Measurements from ENCODE around the gene PTPRE. TPM values are rescaled to one million over a fixed set of nuclear protein-coding genes. Genes with fewer than 3 reads are reported as not detected.

PTPRE gene
- total and polyA plus RNA-seq, 10 of the 15 experiments (the other 5 are each of a cell fraction or from before 2014, with no cell fraction given): 2.9 to 7.6 (median 5.8) TPM

DNA sequence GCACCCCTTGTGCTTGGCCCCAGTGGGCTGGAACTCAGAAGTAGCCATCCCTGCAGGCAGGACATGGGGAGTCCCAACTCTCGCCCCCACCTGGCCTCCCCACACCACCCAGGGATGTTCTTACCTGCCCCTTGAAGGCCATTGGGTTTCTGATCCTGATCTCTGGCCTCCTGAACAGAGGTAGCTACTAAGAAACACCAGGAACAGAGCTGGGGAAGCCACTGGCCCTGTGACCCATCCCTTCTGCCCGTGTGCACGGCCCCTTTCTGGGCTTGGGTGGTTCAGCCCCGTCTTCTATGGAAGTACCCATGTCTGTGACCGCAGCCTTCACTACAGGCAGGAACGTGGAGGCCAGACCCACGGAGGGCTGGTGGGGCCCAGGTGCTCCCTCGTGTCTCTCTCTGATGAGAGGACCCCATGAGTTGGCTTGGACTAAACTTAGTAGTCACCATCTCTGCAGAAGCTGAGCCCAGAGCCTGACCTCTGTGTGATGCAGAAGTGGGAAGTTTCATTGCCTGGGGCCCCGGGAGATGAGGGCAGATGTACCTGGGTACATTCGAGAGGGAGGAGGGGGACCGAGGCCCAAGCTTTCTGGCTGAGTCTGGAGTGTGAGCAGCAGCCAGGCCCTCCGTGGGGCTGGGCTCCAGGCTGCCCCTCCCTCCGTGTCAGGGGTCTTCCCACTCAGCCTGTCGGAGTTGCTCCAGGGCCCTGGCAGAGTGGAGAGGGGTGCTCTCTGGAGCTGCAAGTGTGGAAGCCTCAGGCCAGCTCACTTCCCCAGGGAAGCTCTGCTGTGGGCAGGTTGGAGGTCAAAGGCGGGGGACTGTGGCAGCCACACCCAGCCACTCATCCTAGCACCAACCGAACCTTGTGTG lies 138.3 kb downstream of the PTPRE start:
- BruUV-seq (replicated peaks): no TSS peak
- in situ Hi-C loops (cut with MboI): no loop called here
- H3K4me3 ChIP-seq: no peak overlapping the region
- H3K27ac ChIP-seq (ENCODE audit: control insufficient read depth, insufficient read depth): no peak overlapping the region
- CTCF ChIA-PET: interaction anchor here (0.9 to 5.9 kb wide), 4 partner anchors 10 to 35 kb away, joined by 3 to 52 read pairs (median 4); no protein-coding TSS in a partner anchor
- no peaks in the 10 kb centered on the region for H3K36me3 ChIP-seq (ENCODE audit: control insufficient read depth in 2 of 2, insufficient read depth in 2 of 2, low read length in 1 of 2)
- no peak overlapping the region for H2AFZ ChIP-seq (ENCODE audit: control insufficient read depth, low read depth, low read length)
- FAIRE-seq: no peak
- H3K9ac ChIP-seq (ENCODE audit: control insufficient read depth, insufficient read depth, low read length): no peak overlapping the region
- no peak for ATAC-seq
- no peak overlapping the region for H3K4me2 ChIP-seq (ENCODE audit: control insufficient read depth, insufficient read depth)
- H3K79me2 ChIP-seq (ENCODE audit: control insufficient read depth, insufficient read depth, low read length): peaks cover 7% of the 10 kb centered on the region
- no peaks in the 10 kb centered on the region for H3K9me3 ChIP-seq (replicated peaks; ENCODE audit: control insufficient read depth, insufficient read depth, low read length)
- no peak for DNase-seq (ENCODE audit: low read depth, low spot score)
- intact Hi-C loops (cut with micrococcal nuclease; ENCODE audit: unreplicated experiment): no loop called here
- H3K4me1 ChIP-seq (ENCODE audit: control insufficient read depth, insufficient read depth, low read length): peaks cover 20% of the 10 kb centered on the region
- H3K27me3 ChIP-seq (replicated peaks in 1 of 2; ENCODE audit: control insufficient read depth in 2 of 2, insufficient read depth in 2 of 2, low read length in 1 of 2): no peaks in the 10 kb centered on the region
- TF ChIP-seq RBBP5 (conservative IDR thresholded peaks at IDR 0.05) (no peak), SPI1 (IDR thresholded peaks at IDR 0.05; ENCODE audit: borderline replicate concordance, insufficient read depth, low read depth, low read length) (peak; percentile 21; the same call in 1 of the 2 replicates)
- POLR2A ChIA-PET: interaction anchor here (1.5 kb wide), 1 partner anchor 18 kb away, joined by 5 read pairs; no protein-coding TSS in a partner anchor
- RAD21 ChIA-PET (ENCODE audit: unreplicated experiment): interaction anchor here (1.0 to 2.3 kb wide), 4 partner anchors 9 to 24 kb away, joined by 4 to 7 read pairs (median 6); no protein-coding TSS in a partner anchor
- SMC1A ChIA-PET (ENCODE audit: uncharacterized antibody, unreplicated experiment): interaction anchor here (1.2 to 3.0 kb wide), 6 partner anchors 9 to 81 kb away, joined by 3 to 7 read pairs (median 4); partner anchors contain the start of gene MKI67
- 37% methylated on average over 16 of the region's 16 CpGs for WGBS (ENCODE audit: insufficient coverage, insufficient replicate concordance, low lambda C conversion rate, missing lambda C conversion rate)
- H4K20me1 ChIP-seq (ENCODE audit: control insufficient read depth, insufficient read depth): no peaks in the 10 kb centered on the region

DNA sequence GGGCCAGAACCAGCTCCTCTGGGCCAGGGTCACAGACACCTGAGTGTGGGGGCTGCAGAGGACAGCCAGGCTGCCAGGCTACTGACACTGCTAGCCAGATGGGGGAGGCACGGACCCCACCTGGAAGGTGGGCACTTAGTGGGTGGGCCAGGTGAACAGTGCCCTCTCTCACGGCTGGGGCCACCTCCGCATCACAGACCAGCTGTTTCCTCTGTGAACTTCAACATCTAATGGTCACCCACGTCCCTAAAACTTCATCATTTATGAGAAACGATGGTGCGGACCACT lies 138.9 kb downstream of the PTPRE start:
- no peaks in the 10 kb centered on the region for H4K20me1 ChIP-seq (ENCODE audit: control insufficient read depth, insufficient read depth)
- BruUV-seq (replicated peaks): no TSS peak
- FAIRE-seq: no peak
- H3K9me3 ChIP-seq (replicated peaks; ENCODE audit: control insufficient read depth, insufficient read depth, low read length): no peaks in the 10 kb centered on the region
- intact Hi-C loops (cut with micrococcal nuclease; ENCODE audit: unreplicated experiment) (no loop called here), in situ Hi-C loops (cut with MboI) (no loop called here)
- SMC1A ChIA-PET (ENCODE audit: uncharacterized antibody, unreplicated experiment): interaction anchor here (1.2 to 1.7 kb wide), 3 partner anchors 11 to 80 kb away, joined by 3 to 6 read pairs (median 5); partner anchors contain the start of gene MKI67
- CTCF ChIA-PET: interaction anchor here (0.9 to 5.9 kb wide), 3 partner anchors 10 to 35 kb away, joined by 3 to 52 read pairs (median 4); no protein-coding TSS in a partner anchor
- no peak overlapping the region for H3K4me3 ChIP-seq
- H3K4me2 ChIP-seq (ENCODE audit: control insufficient read depth, insufficient read depth): no peak overlapping the region
- peaks cover 26% of the 10 kb centered on the region for H3K4me1 ChIP-seq (ENCODE audit: control insufficient read depth, insufficient read depth, low read length)
- no peak overlapping the region for H3K27ac ChIP-seq (ENCODE audit: control insufficient read depth, insufficient read depth)
- no peak overlapping the region for H2AFZ ChIP-seq (ENCODE audit: control insufficient read depth, low read depth, low read length)
- H3K79me2 ChIP-seq (ENCODE audit: control insufficient read depth, insufficient read depth, low read length): peaks cover 7% of the 10 kb centered on the region
- H3K9ac ChIP-seq (ENCODE audit: control insufficient read depth, insufficient read depth, low read length): no peak overlapping the region
- POLR2A ChIA-PET: interaction anchor here (1.5 kb wide), 1 partner anchor 18 kb away, joined by 5 read pairs; no protein-coding TSS in a partner anchor
- H3K36me3 ChIP-seq (ENCODE audit: control insufficient read depth in 2 of 2, insufficient read depth in 2 of 2, low read length in 1 of 2): no peaks in the 10 kb centered on the region
- RAD21 ChIA-PET (ENCODE audit: unreplicated experiment): interaction anchor here (1.7 to 2.3 kb wide), 2 partner anchors 18 to 23 kb away, joined by 6 to 7 read pairs; no protein-coding TSS in a partner anchor
- 63% methylated on average over 6 of the region's 6 CpGs for WGBS (ENCODE audit: insufficient coverage, insufficient replicate concordance, low lambda C conversion rate, missing lambda C conversion rate)
- no peak for DNase-seq (ENCODE audit: low read depth, low spot score)
- H3K27me3 ChIP-seq (replicated peaks in 1 of 2; ENCODE audit: control insufficient read depth in 2 of 2, insufficient read depth in 2 of 2, low read length in 1 of 2): no peaks in the 10 kb centered on the region
- no peak for ATAC-seq
- TF ChIP-seq, protein P1, sequence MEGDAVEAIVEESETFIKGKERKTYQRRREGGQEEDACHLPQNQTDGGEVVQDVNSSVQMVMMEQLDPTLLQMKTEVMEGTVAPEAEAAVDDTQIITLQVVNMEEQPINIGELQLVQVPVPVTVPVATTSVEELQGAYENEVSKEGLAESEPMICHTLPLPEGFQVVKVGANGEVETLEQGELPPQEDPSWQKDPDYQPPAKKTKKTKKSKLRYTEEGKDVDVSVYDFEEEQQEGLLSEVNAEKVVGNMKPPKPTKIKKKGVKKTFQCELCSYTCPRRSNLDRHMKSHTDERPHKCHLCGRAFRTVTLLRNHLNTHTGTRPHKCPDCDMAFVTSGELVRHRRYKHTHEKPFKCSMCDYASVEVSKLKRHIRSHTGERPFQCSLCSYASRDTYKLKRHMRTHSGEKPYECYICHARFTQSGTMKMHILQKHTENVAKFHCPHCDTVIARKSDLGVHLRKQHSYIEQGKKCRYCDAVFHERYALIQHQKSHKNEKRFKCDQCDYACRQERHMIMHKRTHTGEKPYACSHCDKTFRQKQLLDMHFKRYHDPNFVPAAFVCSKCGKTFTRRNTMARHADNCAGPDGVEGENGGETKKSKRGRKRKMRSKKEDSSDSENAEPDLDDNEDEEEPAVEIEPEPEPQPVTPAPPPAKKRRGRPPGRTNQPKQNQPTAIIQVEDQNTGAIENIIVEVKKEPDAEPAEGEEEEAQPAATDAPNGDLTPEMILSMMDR (IDR thresholded peaks at IDR 0.05 in 2 of 3, conservative IDR thresholded peaks at IDR 0.05 in 1 of 3; ENCODE audit: control insufficient read depth in 2 of 3, extremely low read depth in 1 of 3, insufficient read depth in 1 of 3, low read depth in 3 of 3, low read length in 3 of 3): no peak
- TF ChIP-seq, protein P2, sequence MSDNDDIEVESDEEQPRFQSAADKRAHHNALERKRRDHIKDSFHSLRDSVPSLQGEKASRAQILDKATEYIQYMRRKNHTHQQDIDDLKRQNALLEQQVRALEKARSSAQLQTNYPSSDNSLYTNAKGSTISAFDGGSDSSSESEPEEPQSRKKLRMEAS (IDR thresholded peaks at IDR 0.05; ENCODE audit: low read depth, low read length): no peak
- TF ChIP-seq, protein P3, sequence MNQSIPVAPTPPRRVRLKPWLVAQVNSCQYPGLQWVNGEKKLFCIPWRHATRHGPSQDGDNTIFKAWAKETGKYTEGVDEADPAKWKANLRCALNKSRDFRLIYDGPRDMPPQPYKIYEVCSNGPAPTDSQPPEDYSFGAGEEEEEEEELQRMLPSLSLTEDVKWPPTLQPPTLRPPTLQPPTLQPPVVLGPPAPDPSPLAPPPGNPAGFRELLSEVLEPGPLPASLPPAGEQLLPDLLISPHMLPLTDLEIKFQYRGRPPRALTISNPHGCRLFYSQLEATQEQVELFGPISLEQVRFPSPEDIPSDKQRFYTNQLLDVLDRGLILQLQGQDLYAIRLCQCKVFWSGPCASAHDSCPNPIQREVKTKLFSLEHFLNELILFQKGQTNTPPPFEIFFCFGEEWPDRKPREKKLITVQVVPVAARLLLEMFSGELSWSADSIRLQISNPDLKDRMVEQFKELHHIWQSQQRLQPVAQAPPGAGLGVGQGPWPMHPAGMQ (IDR thresholded peaks at IDR 0.05; ENCODE audit: borderline replicate concordance): no peak
- TF ChIP-seq ZNF384 (IDR thresholded peaks at IDR 0.05; ENCODE audit: borderline replicate concordance, low read depth, low read length): no peak
- TF ChIP-seq KAT2A (conservative IDR thresholded peaks at IDR 0.05; ENCODE audit: control insufficient read depth, low read depth, low read length): no peak
- TF ChIP-seq SP1 (IDR thresholded peaks at IDR 0.05; ENCODE audit: low read depth, low read length): no peak
- TF ChIP-seq ZNF622 (IDR thresholded peaks at IDR 0.05): no peak
- no peak for TF ChIP-seq PML (IDR thresholded peaks at IDR 0.05; ENCODE audit: low read length)
- TF ChIP-seq ZNF207 (IDR thresholded peaks at IDR 0.05; ENCODE audit: borderline replicate concordance): no peak
